T1000 (cell line): ENCODE measurements around the gene PHC3.
"Not testable (repeated sequence)": the region's sequence is repeated elsewhere in the genome, so short reads cannot be mapped to it uniquely, and the experiment has no call there.

Experiments used
- DNase-seq: peaks from one replicate; lab custom pipeline; 2025; ENCODE audit warnings: mixed read lengths; lab: John Stamatoyannopoulos, UW

The PHC3 gene

GRCh38 chr3:170195759-170196158, 14.2 kb upstream of the PHC3 start:
- not testable (repeated sequence) for DNase-seq

GRCh38 chr3:170189398-170190256, 8.1 kb upstream of the PHC3 start:
- DNase-seq = no peak

- DNase-seq = no peak
Observed at GRCh38 chr3:170180079-170180907, 1.2 kb downstream of the PHC3 start.

GRCh38 chr3:170179432-170179831, 2.1 kb downstream of the PHC3 start:
- no peak for DNase-seq

- no peak for DNase-seq
Observed at GRCh38 chr3:170178651-170179050, 2.9 kb downstream of the PHC3 start.

- DNase-seq = no peak
Observed at GRCh38 chr3:170171563-170171962, 10.0 kb downstream of the PHC3 start.

GRCh38 chr3:170164717-170165116, 16.8 kb downstream of the PHC3 start:
- DNase-seq = no peak

GRCh38 chr3:170163956-170164645, 17.4 kb downstream of the PHC3 start:
- DNase-seq = no peak

- no peak for DNase-seq
Observed at GRCh38 chr3:170162630-170163029, 18.9 kb downstream of the PHC3 start.

GRCh38 chr3:170162052-170162451, 19.5 kb downstream of the PHC3 start:
- no peak for DNase-seq

GRCh38 chr3:170159933-170160332, 21.6 kb downstream of the PHC3 start:
- DNase-seq = no peak

GRCh38 chr3:170159459-170159858, 22.1 kb downstream of the PHC3 start:
- DNase-seq = no peak

- DNase-seq = no peak
Observed at GRCh38 chr3:170155604-170156003, 25.9 kb downstream of the PHC3 start.

- DNase-seq = no peak
Observed at GRCh38 chr3:170154569-170155143, 26.9 kb downstream of the PHC3 start.

- DNase-seq = no peak
Observed at GRCh38 chr3:170154084-170154483, 27.4 kb downstream of the PHC3 start.

- no peak for DNase-seq
Observed at GRCh38 chr3:170151536-170151935, 30.0 kb downstream of the PHC3 start.

GRCh38 chr3:170149016-170149415, 32.5 kb downstream of the PHC3 start:
- no peak for DNase-seq

- no peak for DNase-seq
Observed at GRCh38 chr3:170145278-170145677, 36.3 kb downstream of the PHC3 start.

- DNase-seq = no peak
Observed at GRCh38 chr3:170144437-170144843, 37.1 kb downstream of the PHC3 start.

GRCh38 chr3:170142373-170142772, 39.2 kb downstream of the PHC3 start:
- no peak for DNase-seq

GRCh38 chr3:170137986-170138385, 43.5 kb downstream of the PHC3 start:
- no peak for DNase-seq

- DNase-seq = no peak
Observed at GRCh38 chr3:170132335-170132734, 49.2 kb downstream of the PHC3 start.
